HG02678 (cell line): ENCODE data around the gene ZP1.

Experiments used
- ATAC-seq: cut with Tn5 transposase; IDR thresholded peaks from one replicate; pipeline ENCODE4 v1.9.1; 2021; ENCODE audit warnings: mild to moderate bottlenecking, moderate library complexity; ENCODE audit not compliant: unreplicated experiment

Gene ZP1

GRCh38 chr11:60921259-60921658, 53.9 kb downstream of the ZP1 start:
- no peak for ATAC-seq

- ATAC-seq: no peak
Observed at GRCh38 chr11:60921777-60922335, 54.5 kb downstream of the ZP1 start.

GRCh38 chr11:60922906-60923305, 55.6 kb downstream of the ZP1 start:
- no peak for ATAC-seq

GRCh38 chr11:60923326-60923725, 56.0 kb downstream of the ZP1 start:
- ATAC-seq: no peak

- no peak for ATAC-seq
Observed at GRCh38 chr11:60923800-60924109, 56.4 kb downstream of the ZP1 start.

- ATAC-seq: peak; percentile 39
Observed at GRCh38 chr11:60924110-60924905, 57.0 kb downstream of the ZP1 start, which contains the start of gene TMEM132A. TSS of gene TMEM132A (plus strand) at chr11:60924460. CDS start at chr11:60924634, 174 bp downstream.
